OCI-LY1 (cell line): ENCODE results near the gene NOXO1.

Experiments
- H2AFZ ChIP-seq: fragments of 200-600 bp; sonication (generic), shearing (Covaris generic); 2 replicates; pipeline ENCODE4 v1.6.0; 2014; ENCODE audit warnings: antibody characterized with exemption, mild to moderate bottlenecking, low read length
- H3F3A ChIP-seq: fragments of 200-600 bp; sonication (generic), shearing (Covaris generic); 2 replicates; pipeline ENCODE4 v1.6.0; 2014; ENCODE audit warnings: mild to moderate bottlenecking, antibody characterized with exemption, low read length, moderate library complexity; ENCODE audit not compliant: insufficient read depth
- H3K27ac ChIP-seq: fragments of 200-600 bp; sonication (generic); 2 replicates; pipeline ENCODE4 v1.5.1; 2014; ENCODE audit warnings: low read length, mixed run types, mild to moderate bottlenecking, low read depth; ENCODE audit not compliant: poor library complexity, severe bottlenecking
- H3K27me3 ChIP-seq: fragments of 200-600 bp; sonication (generic); 2 replicates; pipeline ENCODE4 v1.6.0; 2014; ENCODE audit warnings: antibody characterized with exemption, mild to moderate bottlenecking, low read length, moderate library complexity; ENCODE audit not compliant: insufficient read depth
- H3K36me3 ChIP-seq: fragments of 200-600 bp; sonication (generic); 2 replicates; pipeline ENCODE4 v1.6.1; 2014; ENCODE audit warnings: mild to moderate bottlenecking, antibody characterized with exemption, low read length, moderate library complexity, mixed read lengths; ENCODE audit not compliant: insufficient read depth
- H3K4me1 ChIP-seq: fragments of 200-600 bp; sonication (generic); 2 replicates; pipeline ENCODE4 v1.5.1; 2014; ENCODE audit warnings: mild to moderate bottlenecking, low read length, moderate library complexity; ENCODE audit not compliant: insufficient read depth, severe bottlenecking
- H3K4me2 ChIP-seq: fragments of 200-600 bp; sonication (generic), shearing (Covaris generic); 2 replicates; pipeline ENCODE4 v1.6.1; 2014; ENCODE audit warnings: low read length
- H3K4me3 ChIP-seq: fragments of 200-600 bp; sonication (generic); 2 replicates; pipeline ENCODE4 v1.5.1; 2014; ENCODE audit warnings: low read length, low read depth, mild to moderate bottlenecking, mixed read lengths; ENCODE audit not compliant: poor library complexity, severe bottlenecking
- H3K79me2 ChIP-seq: fragments of 200-600 bp; shearing (Covaris generic); 2 replicates; pipeline ENCODE4 v1.6.1; 2016; ENCODE audit warnings: mixed run types, low read length, mixed read lengths; ENCODE audit not compliant: insufficient read depth
- H3K9ac ChIP-seq: fragments of 200-600 bp; sonication (generic), shearing (Covaris generic); 2 replicates; pipeline ENCODE4 v1.6.1; 2014; ENCODE audit warnings: mild to moderate bottlenecking, low read length, mixed read lengths
- H3K9me2 ChIP-seq: fragments of 200-600 bp; sonication (generic), shearing (Covaris generic); 2 replicates; pipeline ENCODE4 v1.6.1; 2014; ENCODE audit warnings: low read depth, mild to moderate bottlenecking, low read length, mixed read lengths
- H3K9me3 ChIP-seq: fragments of 200-600 bp; shearing (Covaris generic); 2 replicates; pipeline ENCODE4 v1.6.1; 2014; ENCODE audit warnings: low read length, mixed read lengths
- H4K20me1 ChIP-seq: fragments of 200-600 bp; sonication (generic), shearing (Covaris generic); 2 replicates; pipeline ENCODE4 v1.6.0; 2016; ENCODE audit warnings: mild to moderate bottlenecking, low read length; ENCODE audit not compliant: insufficient read depth
- CTCF ChIP-seq: fragments of 200-600 bp; sonication (generic), shearing (Covaris generic); IDR thresholded peaks from 2 replicates; pipeline ENCODE4 v1.5.1; 2017; ENCODE audit warnings: mild to moderate bottlenecking, antibody characterized with exemption, low read length, moderate library complexity, mixed read lengths
- EZH2 ChIP-seq: fragments of 200-600 bp; sonication (generic), shearing (Covaris generic); IDR thresholded peaks from 2 replicates; pipeline ENCODE4 v1.8.0; 2017; ENCODE audit warnings: borderline replicate concordance, mixed run types, mild to moderate bottlenecking, antibody characterized with exemption, low read length, moderate library complexity, mixed read lengths

The NOXO1 gene

GRCh38 chr16:2028620-2029220, 47.5 kb upstream of the NOXO1 start:
- Histone ChIP-seq H3K27me3 (peaks cover 28% of the 10 kb centered on the region), H3K79me2 (no peaks in the 10 kb centered on the region), H3F3A (no peaks in the 10 kb centered on the region), H3K9me3 (no peaks in the 10 kb centered on the region), H2AFZ (no peak overlapping the region), H3K27ac (no peak overlapping the region), H3K4me3 (no peak overlapping the region), H3K9ac (no peak overlapping the region), H4K20me1 (no peaks in the 10 kb centered on the region), H3K4me1 (peaks cover 4% of the 10 kb centered on the region), H3K9me2 (no peaks in the 10 kb centered on the region), H3K36me3 (no peaks in the 10 kb centered on the region), H3K4me2 (no peak overlapping the region)
- TF ChIP-seq EZH2 (no peak), CTCF (no peak)

- H3K79me2 ChIP-seq = no peaks in the 10 kb centered on the region
- H3K27me3 ChIP-seq = peaks cover 28% of the 10 kb centered on the region
- H2AFZ ChIP-seq = no peak overlapping the region
- no peak overlapping the region for H3K9ac ChIP-seq
- peaks cover 10% of the 10 kb centered on the region for H3K4me1 ChIP-seq
- no peaks in the 10 kb centered on the region for H3K36me3 ChIP-seq
- no peak for TF ChIP-seq CTCF
- no peak for TF ChIP-seq EZH2
- H3K9me2 ChIP-seq = no peaks in the 10 kb centered on the region
- no peak overlapping the region for H3K27ac ChIP-seq
- no peak overlapping the region for H3K4me3 ChIP-seq
- no peaks in the 10 kb centered on the region for H3F3A ChIP-seq
- H4K20me1 ChIP-seq = no peaks in the 10 kb centered on the region
- no peaks in the 10 kb centered on the region for H3K9me3 ChIP-seq
- H3K4me2 ChIP-seq = no peak overlapping the region
These were observed 46.9 kb upstream of the NOXO1 start for GRCh38 chr16:2028146-2028545.

GRCh38 chr16:2027024-2028010, 46.0 kb upstream of the NOXO1 start:
- no peaks in the 10 kb centered on the region for H3F3A ChIP-seq
- H2AFZ ChIP-seq = no peak overlapping the region
- no peaks in the 10 kb centered on the region for H3K9me3 ChIP-seq
- no peak overlapping the region for H3K9ac ChIP-seq
- H3K27me3 ChIP-seq = peaks cover 28% of the 10 kb centered on the region
- H3K79me2 ChIP-seq = no peaks in the 10 kb centered on the region
- no peaks in the 10 kb centered on the region for H4K20me1 ChIP-seq
- no peak overlapping the region for H3K27ac ChIP-seq
- H3K4me2 ChIP-seq = peak overlapping the region; percentile 48; the same call in 1 of the 2 replicates
- TF ChIP-seq CTCF = no peak; the same call in 1 of the 2 replicates
- no peak for TF ChIP-seq EZH2
- H3K4me3 ChIP-seq = peak overlapping the region; percentile 47
- H3K4me1 ChIP-seq = peaks cover 16% of the 10 kb centered on the region
- H3K36me3 ChIP-seq = no peaks in the 10 kb centered on the region
- H3K9me2 ChIP-seq = no peaks in the 10 kb centered on the region
